ENCODE results near the gene ZBTB8OS.
"Not testable (repeated sequence)": the region's sequence is repeated elsewhere in the genome, so short reads cannot be mapped to it uniquely, and the experiment has no call there.

ZBTB8OS gene

DNA sequence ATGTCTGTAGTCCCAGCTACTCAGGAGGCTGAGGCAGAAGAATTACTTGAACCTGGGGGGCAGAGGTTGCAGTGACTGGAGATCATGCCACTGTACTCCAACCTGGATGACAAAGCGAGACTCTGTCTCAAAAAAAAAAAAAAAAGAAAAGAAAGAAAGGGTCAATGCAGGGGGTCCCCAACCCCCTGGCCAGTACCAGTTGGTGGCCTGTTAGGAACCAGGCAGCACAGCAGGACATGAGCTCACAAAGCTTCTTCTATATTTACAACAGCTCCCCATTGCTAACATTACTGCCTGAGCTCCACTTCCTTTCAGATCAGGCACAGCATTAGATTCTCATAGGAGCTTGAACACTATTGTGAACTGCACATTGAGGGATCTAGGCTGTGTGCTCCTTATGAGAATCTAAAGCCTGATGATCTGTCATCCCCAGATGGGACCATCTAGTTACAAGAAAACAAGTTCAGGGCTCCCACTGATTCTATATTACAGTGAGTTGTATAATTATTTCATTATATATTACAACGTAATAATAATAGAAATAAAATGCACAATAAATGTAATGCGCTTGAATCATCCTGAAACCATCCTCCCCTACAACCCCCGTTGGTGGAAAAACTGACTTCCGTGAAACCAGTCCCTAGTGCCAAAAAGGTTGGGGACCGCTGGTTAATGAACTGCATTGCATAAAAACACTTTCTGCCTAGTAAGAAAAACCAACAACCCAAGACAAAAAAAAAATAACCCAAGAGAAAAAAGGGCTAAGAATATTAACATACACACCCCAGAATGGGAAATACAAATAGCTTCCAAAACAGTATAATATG, 2.8 kb downstream of the ZBTB8OS start:
- DNase-seq = no peak

DNA sequence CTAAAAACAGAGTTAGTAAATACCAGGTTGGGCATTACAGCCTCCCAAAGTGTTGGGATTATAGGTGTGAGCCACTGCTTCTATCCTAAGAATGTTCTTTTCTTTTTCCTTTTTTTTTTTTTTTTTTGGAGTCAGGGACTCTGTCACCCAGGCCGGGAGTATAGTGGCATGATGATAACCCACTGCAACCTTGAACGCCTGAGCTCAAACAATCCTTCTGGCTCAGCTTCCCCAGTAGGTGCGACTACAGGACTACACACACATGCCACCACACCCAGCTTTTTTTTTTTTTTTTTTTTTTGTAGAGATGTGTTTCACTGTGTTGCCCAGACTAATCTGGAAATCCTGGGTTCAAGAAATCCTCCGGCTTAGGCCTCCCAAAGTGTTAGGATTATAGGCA, 5.9 kb downstream of the ZBTB8OS start:
- DNase-seq = no peak

DNA sequence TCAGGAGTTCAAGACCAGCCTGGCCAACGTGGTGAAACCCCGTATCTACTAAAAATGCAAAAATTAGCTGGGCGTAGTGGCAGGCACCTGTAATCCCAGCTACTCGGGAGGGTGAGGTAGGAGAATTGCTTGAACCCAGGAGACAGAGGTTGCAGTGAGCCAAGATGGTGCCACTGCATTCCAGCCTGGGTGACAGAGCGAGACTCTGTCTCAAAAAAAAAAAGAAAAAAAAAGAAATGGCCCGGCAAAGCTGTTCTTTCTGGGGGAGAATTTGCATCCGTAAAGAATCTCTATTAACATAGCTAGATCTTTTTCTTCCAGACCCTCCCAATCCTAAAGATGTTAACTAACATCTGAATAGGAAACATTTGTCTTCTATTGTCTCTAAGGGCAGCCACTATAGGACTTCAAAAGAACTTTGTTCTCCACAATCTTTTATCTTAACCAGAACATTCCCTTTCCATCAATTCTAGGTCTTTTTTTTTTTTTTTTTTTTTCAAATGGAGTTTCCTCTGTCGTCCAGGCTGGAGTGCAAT, 8.0 kb downstream of the ZBTB8OS start:
- not testable (repeated sequence) for DNase-seq

DNA sequence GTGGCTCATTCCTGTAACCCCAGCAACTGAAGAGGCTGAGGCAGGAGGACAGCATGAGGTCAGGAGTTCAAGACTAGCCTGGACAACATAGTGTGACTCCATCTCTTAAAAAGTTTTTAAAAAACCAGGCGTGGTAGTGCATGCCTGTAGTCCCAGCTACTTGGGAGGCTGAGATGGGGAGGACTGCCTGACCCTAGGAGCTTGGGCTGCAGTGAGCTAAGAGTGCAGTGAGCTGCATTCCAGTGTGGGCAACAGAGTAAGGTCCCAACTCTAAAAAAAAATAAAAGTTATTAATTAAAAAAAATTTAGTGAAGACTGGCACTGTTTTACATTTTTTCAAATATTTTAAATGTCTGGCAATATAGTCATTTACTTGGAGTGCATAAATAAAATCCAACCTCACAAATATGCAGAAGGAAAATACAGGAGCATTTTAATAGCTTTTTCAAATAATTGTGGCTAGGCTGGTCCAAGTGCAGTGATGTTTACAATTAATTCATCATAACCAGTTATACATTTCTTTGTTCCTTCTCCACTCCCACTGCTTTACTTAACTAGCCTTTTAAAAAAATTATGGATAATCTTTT, 10.8 kb downstream of the ZBTB8OS start:
- no peak for DNase-seq

DNA sequence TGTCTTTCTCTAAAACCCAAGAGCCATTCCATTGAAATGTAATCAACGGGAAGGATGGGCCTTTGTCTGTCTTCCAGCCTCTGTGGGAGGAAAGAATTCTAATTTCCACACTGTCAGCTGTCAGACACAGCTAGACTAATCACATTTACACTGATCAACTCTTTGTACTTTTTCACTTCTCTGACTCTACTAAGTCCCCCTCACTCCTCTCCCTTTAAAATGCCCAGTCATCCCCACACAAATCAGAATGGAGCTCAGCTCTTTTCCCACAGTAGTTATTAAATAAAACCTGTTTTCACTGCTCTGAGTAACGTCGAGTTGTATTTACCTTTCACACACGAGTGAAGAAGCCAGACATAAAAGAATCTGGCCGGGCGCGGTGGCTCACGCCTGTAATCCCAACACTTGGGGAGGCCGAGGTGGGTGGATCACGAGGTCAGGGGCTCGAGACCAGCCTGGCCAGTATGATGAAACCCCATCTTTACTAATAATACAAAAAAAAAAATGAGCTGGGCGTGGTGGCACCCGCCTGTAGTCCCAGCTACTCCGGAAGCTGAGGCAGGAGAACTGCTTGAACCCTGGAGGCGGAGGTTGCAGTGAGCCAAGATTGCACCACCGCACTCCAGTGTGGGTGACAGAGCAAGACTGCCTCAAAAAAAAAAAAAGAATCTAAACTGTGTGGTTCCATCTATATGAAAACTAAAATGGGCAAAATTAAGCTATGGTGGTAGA, 13.3 kb downstream of the ZBTB8OS start:
- DNase-seq = no peak

DNA sequence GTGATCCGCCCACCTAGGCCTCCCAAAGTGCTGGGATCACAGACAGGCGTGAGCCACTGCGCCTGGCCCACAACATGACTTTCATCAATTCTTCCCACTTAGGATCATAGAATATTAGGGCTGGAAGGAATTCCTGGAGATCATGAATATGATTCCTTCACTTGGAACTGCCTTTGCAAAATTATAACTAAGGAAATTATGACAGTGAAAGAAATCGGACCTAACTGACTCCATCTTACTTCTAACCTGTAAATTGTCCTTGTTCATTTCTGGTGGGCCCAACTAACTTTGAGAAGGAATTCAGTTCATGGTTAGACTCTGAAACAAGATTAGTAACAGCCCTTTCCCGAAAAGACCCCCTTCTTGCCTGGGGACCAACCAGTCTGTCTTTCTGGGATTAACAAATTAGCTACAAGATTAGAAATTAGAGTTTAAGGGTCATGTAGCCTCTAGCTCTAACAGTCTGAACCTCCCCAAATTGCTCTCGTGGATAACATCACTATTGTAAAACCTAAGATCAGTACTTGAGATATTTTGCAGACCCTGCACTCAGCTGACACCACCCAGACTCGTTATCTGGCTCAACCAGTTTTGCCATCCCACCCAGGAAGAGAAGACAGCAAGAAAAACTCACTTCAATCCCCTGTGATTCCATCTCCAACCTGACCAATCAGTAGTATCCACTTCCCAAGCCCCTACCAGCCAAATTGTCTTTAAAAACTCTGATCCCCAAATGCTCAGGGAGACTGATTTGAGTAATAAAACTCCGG, 14.7 kb downstream of the ZBTB8OS start:
- DNase-seq = no peak

DNA sequence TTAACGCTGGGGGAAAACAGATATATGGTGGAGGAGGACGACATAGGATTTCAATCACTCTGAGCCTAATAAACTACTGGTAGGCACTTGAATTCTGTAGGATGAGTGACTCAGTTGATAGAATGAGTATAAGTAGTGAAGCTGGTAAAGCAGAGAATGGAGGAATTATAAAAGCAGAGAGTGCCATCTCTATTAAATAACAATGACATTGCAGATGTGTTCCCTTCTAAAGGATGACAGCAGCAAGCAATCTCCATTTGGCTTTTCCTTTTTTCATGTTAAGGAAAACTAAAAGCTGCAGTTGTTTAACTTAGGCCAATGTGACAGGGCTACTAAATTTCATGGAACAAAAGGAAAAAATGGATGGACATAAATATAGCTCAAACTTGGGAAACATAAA, 17.5 kb downstream of the ZBTB8OS start:
- no peak for DNase-seq

DNA sequence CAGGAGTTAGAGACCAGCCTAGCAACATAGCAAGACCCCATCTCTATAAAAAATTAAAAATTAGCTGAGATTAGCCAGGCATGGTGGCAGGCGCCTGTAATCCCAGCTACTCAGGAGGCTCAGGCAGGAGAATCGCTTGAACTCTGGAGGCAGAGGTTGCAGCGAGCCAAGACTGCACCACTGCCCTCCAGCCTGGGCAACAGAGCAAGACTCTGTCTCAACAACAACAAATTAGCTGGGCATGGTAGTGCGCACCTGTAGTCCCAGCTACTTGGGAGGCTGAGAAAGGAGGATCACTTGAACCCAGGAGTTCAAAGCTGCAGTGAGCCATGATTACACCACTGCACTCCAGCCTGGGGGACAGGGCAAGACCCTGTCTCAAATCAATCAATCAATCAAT, 20.2 kb downstream of the ZBTB8OS start:
- not testable (repeated sequence) for DNase-seq

DNA sequence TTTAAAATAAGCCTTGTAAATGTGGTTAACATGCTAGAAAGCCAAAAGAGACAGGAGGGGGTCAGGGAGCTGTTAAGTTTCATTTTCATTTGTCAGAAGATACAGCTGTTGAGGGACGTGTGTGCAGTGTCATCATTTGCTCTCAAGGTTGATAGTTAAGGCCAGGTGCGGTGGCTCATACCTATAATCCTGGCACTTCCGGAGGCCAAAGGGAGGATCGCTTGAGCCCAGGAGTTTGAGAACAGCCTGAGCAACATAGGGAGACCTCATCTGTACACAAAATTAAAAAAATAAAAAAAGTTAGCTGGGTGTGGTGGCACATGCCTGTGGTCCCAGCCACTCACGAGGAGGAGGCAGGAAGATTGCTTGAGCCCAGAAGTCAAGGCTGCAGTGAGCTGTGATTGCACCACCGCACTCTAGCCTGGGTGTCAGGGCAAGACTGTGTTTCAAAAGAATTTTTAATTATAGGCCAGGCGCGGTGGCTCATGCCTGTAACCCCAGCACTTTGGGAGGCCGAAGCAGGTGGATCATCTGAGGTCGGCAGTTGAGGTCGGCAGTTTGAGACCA, 22.7 kb downstream of the ZBTB8OS start:
- DNase-seq = no peak

DNA sequence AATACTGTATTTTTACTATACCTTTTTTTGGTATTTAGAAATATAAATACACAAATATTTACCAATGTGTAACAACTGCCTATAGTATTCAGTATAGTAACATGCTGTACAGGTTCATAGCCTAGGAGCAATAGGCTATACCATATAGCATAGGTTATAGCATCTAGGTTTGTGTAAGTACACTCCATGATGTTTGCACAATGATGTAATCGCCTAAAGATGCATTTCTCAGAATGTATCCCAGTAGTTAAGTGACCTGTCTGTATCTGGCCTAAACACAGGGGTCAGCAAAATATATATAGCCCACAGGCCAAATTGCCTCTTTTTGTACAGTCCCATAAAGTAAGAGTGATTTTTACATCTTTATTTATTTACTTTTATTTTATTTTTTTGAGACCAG, 24.2 kb downstream of the ZBTB8OS start:
- DNase-seq = no peak

DNA sequence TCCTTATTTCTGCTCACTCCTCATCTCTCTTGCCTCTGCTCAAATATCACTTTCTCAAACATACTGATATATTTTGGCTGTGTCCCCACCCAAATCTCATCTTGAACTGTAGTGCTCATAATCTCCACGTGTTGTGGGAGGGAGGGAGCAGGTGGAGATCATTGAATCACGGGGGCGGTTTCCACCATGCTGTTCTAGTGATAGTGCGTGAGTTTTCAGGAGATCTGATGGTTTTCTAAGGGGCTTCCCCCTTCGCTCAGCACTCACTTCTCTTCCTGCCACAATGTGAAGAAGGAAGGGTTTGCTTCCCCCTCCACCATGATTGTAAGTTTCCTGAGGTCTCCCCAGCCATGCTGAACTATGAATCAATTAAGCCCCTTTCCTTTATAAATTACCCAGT, 26.6 kb downstream of the ZBTB8OS start:
- DNase-seq = no peak

DNA sequence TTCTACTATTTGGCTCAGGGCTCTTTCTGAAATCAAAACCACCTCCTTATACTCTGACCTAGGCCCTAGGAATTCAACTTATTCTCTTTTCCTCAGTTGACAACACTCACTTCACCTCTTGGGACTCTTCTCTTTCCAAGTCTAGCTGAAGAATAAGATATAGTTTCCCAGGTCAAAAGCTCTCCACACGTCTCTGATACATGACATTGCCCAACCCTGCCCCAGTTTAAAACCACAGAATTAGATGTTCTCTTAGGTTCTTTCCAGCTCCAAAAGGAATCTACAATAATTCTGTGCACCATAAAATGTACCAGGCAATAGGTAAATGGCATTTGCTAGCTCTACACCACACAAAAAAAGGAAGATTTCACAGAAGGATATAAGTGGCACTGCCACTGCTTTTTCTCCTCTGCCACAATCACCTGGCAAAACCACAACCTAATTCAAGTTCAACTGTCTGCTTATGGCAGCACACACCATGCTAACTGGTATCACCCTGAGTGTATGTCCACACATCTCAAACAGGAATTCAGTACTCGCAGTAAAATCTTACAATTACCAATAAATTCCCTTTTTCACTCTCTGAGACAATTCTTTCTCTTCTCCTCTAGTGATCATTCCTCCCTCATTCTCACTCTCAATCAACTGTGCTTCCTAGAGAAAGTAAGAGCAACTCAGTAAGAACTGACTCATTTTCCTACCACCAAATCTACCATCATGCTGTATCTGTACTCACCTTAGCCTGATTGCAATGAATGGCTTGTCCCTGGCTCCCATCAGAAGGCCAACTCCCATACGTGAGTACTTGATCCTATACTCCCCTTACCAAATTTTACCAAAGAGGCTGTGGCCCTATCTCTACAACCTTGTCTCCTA, 27.3 kb downstream of the ZBTB8OS start:
- DNase-seq = no peak

DNA sequence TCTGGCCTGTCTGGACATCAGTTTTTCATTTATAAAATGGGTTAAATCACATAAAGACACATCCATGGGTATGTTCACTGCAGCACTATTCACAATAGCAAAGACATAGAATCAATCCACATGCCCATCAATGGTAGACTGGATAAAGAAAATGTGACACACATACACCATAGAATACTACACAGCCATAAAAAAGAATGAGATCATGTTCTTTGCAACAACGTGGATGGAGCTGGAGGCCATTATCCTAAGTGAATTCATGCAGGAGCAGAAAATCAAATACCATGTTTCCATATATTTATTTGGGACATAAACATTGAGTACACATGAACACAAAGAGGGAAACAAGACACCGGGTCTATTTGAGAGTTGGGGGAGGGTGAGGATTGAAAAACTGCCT, 28.1 kb downstream of the ZBTB8OS start:
- DNase-seq = no peak

DNA sequence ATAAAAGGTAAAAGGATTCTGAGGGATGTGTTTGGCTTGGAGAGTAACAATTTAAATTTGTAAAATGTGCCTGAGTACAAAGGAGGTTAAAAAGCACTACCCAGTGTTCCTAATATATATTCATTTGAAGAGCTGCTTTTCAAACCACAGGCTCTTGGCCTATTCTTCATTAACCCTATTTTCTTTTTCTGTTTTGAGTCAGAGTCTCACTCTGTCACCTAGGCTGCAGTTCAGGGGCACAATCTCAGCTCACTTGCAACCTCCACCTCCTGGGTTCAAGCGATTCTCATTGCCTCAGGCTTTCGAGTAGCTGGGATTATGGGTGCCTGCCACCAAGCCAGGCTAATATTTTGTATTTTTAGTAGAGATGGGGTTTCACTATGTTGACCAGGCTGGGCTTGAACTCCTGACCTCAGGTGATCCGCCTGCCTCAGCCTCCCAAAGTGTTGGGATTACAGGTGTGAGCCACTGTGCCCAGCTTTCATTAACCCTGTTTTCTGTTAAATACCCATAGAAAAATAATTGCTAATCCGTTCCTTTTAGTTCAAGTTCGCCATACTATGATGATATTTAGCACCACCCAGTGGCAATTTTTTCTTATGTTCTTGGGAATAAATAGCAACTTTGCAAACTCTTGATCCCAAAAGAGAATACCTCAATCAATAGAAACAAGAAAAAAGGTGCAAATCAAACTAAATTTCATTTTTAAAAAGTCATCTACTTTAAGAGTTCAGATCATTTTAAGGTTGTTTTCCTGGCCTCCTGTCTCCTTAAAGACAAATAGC, 30.5 kb downstream of the ZBTB8OS start:
- DNase-seq = no peak

DNA sequence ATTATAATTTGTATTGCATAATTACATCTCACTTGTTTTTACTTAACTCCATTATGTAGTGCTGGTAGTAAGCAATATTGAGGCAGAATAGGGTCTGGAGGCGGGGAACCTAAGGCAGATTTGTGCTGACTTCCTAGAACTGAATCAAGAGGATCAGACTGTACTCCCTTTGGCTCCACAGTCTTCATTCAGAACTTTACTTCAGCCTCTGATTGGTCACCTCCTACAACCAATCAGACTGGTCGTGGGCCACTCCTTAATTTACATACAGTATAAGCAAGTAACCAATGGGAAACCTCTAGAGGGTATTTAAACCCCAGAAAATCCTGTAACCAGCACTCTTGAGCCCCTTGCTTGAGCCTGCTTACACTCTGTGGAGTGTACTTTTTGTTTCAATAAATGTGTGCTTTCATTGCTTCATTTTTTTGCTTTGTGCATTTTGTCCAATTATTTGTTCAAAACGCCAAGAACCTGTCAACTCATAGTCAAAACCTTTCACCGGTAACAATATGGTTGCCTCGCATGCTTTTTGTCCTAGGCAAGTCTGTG, 31.6 kb downstream of the ZBTB8OS start:
- DNase-seq = no peak

DNA sequence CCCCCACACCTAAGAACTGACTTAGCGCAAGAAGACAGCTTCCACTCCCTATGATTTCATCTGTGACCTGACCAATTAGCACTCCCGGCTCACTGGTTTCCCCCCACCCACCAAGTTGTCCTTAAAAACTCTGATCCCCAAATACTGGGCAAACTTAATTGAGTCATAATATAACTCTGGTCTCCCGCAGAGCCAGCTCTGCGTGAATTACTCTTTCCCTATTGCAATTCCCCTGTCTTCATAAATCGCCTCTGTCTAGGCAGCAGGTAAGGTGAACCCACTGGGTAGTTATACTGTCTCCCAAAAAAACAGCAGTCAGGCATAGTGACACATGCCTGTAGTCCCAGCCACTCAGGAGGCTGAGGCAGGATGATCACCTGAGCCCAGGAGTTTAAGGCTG, 36.9 kb downstream of the ZBTB8OS start:
- no peak for DNase-seq

DNA sequence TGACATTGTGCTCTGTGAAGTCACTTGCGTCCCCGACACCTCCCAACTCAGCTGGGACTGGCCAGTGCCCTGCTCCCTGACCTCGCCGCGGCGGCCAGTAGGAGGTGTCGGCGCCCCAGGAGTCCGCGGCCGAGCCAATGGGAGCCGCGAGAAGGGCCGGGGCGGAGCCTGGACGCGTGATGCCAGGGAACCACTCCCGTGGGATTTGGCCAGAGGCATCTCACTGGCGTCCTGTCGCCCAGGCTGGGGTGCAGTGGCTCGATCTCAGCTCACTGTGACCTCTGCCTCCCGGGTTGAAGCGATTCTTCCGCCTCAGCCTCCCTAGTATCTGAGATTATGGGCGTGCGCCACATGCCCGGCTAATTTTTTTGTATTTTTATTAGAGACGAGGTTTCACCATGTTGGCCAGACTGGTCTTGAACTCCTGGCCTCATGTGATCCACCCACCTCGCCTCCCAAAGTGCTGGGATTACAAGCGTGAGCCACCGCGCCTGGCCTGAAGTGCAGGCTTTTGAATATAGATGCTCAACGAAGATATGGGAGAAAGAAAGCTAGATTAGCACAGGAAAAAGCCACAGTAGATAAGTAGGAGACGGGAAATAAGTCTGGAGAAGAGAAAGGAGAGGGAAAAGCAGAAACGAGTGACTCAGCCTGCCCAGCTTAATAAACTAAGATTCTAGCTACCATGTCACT, 38.0 kb downstream of the ZBTB8OS start:
- DNase-seq = peak; percentile 6

DNA sequence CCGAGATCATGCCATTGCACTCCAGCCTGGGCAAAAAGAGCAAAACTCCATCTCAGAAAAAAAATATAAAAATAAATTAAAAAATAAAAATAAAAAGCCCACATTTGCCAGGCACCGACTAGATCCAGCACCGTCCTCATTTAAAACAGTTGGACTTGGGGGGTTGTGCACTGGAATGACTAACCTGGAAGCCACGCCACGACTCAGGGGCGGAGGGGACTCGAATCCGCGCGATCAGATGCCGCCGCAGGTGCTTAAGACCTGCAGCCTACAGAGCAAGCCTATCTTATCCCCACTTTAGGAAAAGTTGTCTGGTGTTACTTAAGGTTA, 38.5 kb downstream of the ZBTB8OS start:
- no peak for DNase-seq

DNA sequence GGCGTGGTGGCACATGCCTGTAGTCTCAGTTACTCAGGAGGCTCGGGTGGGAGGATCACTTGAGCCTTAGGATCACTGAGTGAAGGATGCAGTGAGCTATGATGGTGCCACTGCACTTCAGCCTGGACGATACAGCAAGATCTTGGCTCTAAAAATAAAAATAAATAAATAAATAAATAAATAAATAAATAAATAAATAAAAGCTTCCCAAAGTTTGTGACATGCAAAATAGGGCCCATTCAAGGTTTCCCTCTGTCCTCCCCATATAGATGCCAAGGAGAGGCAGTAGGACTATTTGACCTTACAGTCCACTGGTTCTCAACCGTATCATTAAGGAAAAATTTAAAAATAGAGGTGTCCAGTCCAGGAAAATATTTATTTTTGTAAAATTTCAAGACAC, 41.2 kb downstream of the ZBTB8OS start:
- no peak for DNase-seq
